Trophoblast cell (in vitro differentiated cells and primary cell): ENCODE measurements around the gene PROSER3.

ENCODE experiments used
- DNase-seq, 2 donors: peaks; one replicate each; pipeline ENCODE4 v3.0.0-alpha.2; 2016
- H2AFZ ChIP-seq: 2 replicates; pipeline ENCODE4 v1.6.1; 2013; ENCODE audit warnings: low read length, moderate library complexity, mild to moderate bottlenecking; ENCODE audit not compliant: insufficient read depth, poor library complexity
- H2AK5ac ChIP-seq: 2 replicates; pipeline ENCODE4 v1.6.1; 2013; ENCODE audit warnings: mild to moderate bottlenecking, low read length
- H2BK120ac ChIP-seq: 2 replicates; pipeline ENCODE4 v1.6.1; 2013; ENCODE audit warnings: low read length, mild to moderate bottlenecking, moderate library complexity; ENCODE audit not compliant: insufficient read depth, poor library complexity
- H2BK12ac ChIP-seq: 2 replicates; pipeline ENCODE4 v1.6.1; 2013; ENCODE audit warnings: mild to moderate bottlenecking, low read length, moderate library complexity
- H2BK5ac ChIP-seq: 2 replicates; pipeline ENCODE4 v1.6.1; 2013; ENCODE audit warnings: low read length, low read depth, moderate library complexity, mild to moderate bottlenecking; ENCODE audit not compliant: poor library complexity
- H3K14ac ChIP-seq: 2 replicates; pipeline ENCODE4 v1.6.1; 2013; ENCODE audit warnings: mild to moderate bottlenecking, low read length
- H3K18ac ChIP-seq: 2 replicates; pipeline ENCODE4 v1.6.1; 2013; ENCODE audit warnings: mild to moderate bottlenecking, low read length
- H3K23ac ChIP-seq: 2 replicates; pipeline ENCODE4 v1.6.1; 2013; ENCODE audit warnings: low read length
- H3K27ac ChIP-seq: 2 replicates; pipeline ENCODE4 v1.5.1; 2013; ENCODE audit warnings: low read depth, mild to moderate bottlenecking, inconsistent platforms, low read length, moderate library complexity
- H3K27me3 ChIP-seq: 2 replicates; pipeline ENCODE4 v1.6.1; 2013; ENCODE audit warnings: inconsistent platforms, mild to moderate bottlenecking, low read length, moderate library complexity; ENCODE audit not compliant: insufficient read depth
- H3K36me3 ChIP-seq, 2 experiments: 1 replicate in 1 of 2; 2 replicates in 1 of 2; pipeline ENCODE4 v1.6.1; 2013; ENCODE audit warnings: low read length in 2 of 2, mild to moderate bottlenecking in 2 of 2, moderate library complexity in 1 of 2; ENCODE audit not compliant: insufficient read depth in 2 of 2, control insufficient read depth in 1 of 2
- H3K4ac ChIP-seq: 2 replicates; pipeline ENCODE4 v1.6.1; 2013; ENCODE audit warnings: low read depth, mild to moderate bottlenecking, low read length, moderate library complexity
- H3K4me1 ChIP-seq, 2 experiments: 1 replicate in 1 of 2; 2 replicates in 1 of 2; pipeline ENCODE4 v1.6.1; 2013; ENCODE audit warnings: low read length in 2 of 2, mild to moderate bottlenecking in 2 of 2, moderate library complexity in 1 of 2; ENCODE audit not compliant: insufficient read depth in 2 of 2, control insufficient read depth in 1 of 2
- H3K4me2 ChIP-seq: 2 replicates; pipeline ENCODE4 v1.6.1; 2013; ENCODE audit warnings: inconsistent platforms, mild to moderate bottlenecking, low read length, moderate library complexity
- H3K4me3 ChIP-seq: 2 replicates; pipeline ENCODE4 v1.5.1; 2013; ENCODE audit warnings: mild to moderate bottlenecking, low read depth, low read length, inconsistent platforms
- H3K79me1 ChIP-seq: one replicate; pipeline ENCODE4 v1.6.1; 2013; ENCODE audit warnings: low read length
- H3K79me2 ChIP-seq: 2 replicates; pipeline ENCODE4 v1.6.1; 2013; ENCODE audit warnings: low read length, mild to moderate bottlenecking; ENCODE audit not compliant: control insufficient read depth, insufficient read depth, poor library complexity
- H3K9ac ChIP-seq: 2 replicates; pipeline ENCODE4 v1.6.1; 2013; ENCODE audit warnings: mild to moderate bottlenecking, low read length
- H3K9me3 ChIP-seq: 2 replicates; pipeline ENCODE4 v1.6.1; 2013; ENCODE audit warnings: low read depth, mild to moderate bottlenecking, control low read depth, inconsistent platforms, low read length; ENCODE audit not compliant: insufficient read depth
- H4K12ac ChIP-seq: 2 replicates; pipeline ENCODE4 v1.6.1; 2013; ENCODE audit warnings: low read depth, mild to moderate bottlenecking, low read length, moderate library complexity
- H4K8ac ChIP-seq: 2 replicates; pipeline ENCODE4 v1.6.1; 2013; ENCODE audit warnings: low read depth, mild to moderate bottlenecking, low read length, moderate library complexity
- H4K91ac ChIP-seq: one replicate; pipeline ENCODE4 v1.6.1; 2013; ENCODE audit warnings: low read depth, mild to moderate bottlenecking, low read length, moderate library complexity
- WGBS: extraction: QIAGEN DNeasy Blood & Tissue Kit; methylation state at CpG from one replicate; pipeline ENCODE4 v1.1.7; 2013; ENCODE audit warnings: missing lambda C conversion rate; ENCODE audit not compliant: insufficient read length, insufficient coverage; ENCODE audit errors: extremely low coverage; 5-methylcytosine and 5-hydroxymethylcytosine counted together

PROSER3 gene

DNA sequence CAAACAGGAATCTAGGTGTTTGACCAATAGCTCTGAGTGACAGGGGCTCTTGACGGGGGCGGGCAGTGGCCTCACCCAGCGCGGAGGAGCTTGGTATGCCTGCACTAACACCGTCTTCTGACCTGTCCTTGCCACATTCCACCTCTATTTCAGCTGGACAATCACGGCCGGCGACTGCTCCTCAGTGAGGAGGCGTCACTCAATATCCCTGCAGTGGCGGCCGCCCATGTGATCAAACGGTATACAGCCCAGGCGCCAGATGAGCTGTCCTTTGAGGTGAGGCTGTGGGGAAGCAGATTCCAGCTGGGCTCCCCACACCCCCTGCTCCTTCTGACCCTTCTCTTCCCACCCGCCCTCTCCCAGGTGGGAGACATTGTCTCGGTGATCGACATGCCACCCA is 22.1 kb downstream of the PROSER3 start:
- no peak overlapping the region for H3K27ac ChIP-seq
- H3K4ac ChIP-seq, result no peak overlapping the region
- H3K23ac ChIP-seq, result no peak overlapping the region
- no peak overlapping the region for H4K91ac ChIP-seq
- no peak overlapping the region for H4K12ac ChIP-seq
- WGBS, result no CpG with 5 or more reads among the region's 16 CpGs
- no peak overlapping the region for H2BK5ac ChIP-seq
- H2BK12ac ChIP-seq, result no peak overlapping the region
- no peak overlapping the region for H3K9ac ChIP-seq
- no peak overlapping the region for H2BK120ac ChIP-seq
- H3K79me2 ChIP-seq, result no peaks in the 10 kb centered on the region
- no peak overlapping the region for H2AK5ac ChIP-seq
- H3K27me3 ChIP-seq, result no peaks in the 10 kb centered on the region
- H3K4me1 ChIP-seq, result peaks cover 6 to 17% of the 10 kb centered on the region in 2 experiments
- H3K9me3 ChIP-seq, result peaks cover 3% of the 10 kb centered on the region
- no peak overlapping the region for H2AFZ ChIP-seq
- H3K14ac ChIP-seq, result no peak overlapping the region
- no peak overlapping the region for H3K4me2 ChIP-seq
- peaks cover 3% of the 10 kb centered on the region for H3K79me1 ChIP-seq
- no peak for DNase-seq
- H3K4me3 ChIP-seq, result no peak overlapping the region
- no peak overlapping the region for H3K18ac ChIP-seq
- peaks cover 10 to 13% of the 10 kb centered on the region in 2 experiments for H3K36me3 ChIP-seq
- no peak overlapping the region for H4K8ac ChIP-seq

DNA sequence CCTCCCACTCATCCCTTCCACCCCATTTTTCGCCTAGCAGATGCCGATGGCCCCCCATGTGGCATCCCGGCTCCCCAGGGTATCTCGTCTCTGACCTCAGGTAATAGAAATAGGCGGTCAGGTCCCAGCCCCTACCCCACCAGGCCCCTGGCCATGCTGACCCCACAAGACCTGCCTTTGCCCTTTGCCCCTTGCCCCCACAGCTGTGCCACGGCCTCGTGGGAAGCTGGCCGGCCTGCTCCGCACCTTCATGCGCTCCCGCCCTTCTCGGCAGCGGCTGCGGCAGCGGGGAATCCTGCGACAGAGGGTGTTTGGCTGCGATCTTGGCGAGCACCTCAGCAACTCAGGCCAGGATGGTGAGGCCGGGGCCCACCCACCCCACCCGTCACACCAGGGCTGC is 22.7 kb downstream of the PROSER3 start:
- H3K79me2 ChIP-seq, result no peaks in the 10 kb centered on the region
- no peak overlapping the region for H3K27ac ChIP-seq
- peaks cover 13 to 14% of the 10 kb centered on the region in 2 experiments for H3K36me3 ChIP-seq
- no peak overlapping the region for H3K9ac ChIP-seq
- H4K12ac ChIP-seq, result no peak overlapping the region
- H2AFZ ChIP-seq, result no peak overlapping the region
- H3K4me3 ChIP-seq, result no peak overlapping the region
- H2AK5ac ChIP-seq, result no peak overlapping the region
- no peak overlapping the region for H2BK5ac ChIP-seq
- no peak overlapping the region for H3K23ac ChIP-seq
- no peak overlapping the region for H3K14ac ChIP-seq
- H4K8ac ChIP-seq, result no peak overlapping the region
- DNase-seq, result no peak
- H4K91ac ChIP-seq, result no peak overlapping the region
- H3K79me1 ChIP-seq, result peaks cover under 1% of the 10 kb centered on the region
- H3K27me3 ChIP-seq, result no peaks in the 10 kb centered on the region
- H3K18ac ChIP-seq, result no peak overlapping the region
- H2BK120ac ChIP-seq, result no peak overlapping the region
- no CpG with 5 or more reads among the region's 20 CpGs for WGBS
- H3K4me1 ChIP-seq, result peaks cover 6 to 17% of the 10 kb centered on the region in 2 experiments
- no peak overlapping the region for H2BK12ac ChIP-seq
- no peak overlapping the region for H3K4me2 ChIP-seq
- no peak overlapping the region for H3K4ac ChIP-seq
- H3K9me3 ChIP-seq, result peaks cover 3% of the 10 kb centered on the region

DNA sequence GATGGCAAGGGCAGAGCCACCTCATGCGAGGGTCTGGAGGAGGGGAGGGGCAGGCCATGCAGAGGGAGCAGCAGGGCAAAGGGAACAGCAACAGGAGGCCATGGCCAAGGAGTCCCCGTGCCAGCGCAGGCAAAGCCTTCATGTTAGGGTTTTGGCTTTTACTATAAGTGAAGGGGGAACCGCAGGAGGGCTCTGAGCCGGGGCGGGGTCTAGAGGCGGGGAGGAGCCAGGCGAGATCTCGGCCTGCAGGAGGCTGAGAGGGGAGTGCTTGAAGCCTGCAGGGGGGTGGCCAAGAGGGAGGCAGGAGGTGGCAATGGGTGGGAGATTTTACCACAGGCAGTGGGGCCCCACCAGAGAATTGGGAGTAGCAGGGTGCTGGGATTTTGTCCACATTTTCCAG is 23.7 kb downstream of the PROSER3 start:
- no peak for DNase-seq
- no peak overlapping the region for H2BK12ac ChIP-seq
- no peak overlapping the region for H3K4ac ChIP-seq
- H2BK5ac ChIP-seq, result no peak overlapping the region
- H3K36me3 ChIP-seq, result peaks cover 13 to 14% of the 10 kb centered on the region in 2 experiments
- no peak overlapping the region for H3K14ac ChIP-seq
- H3K79me2 ChIP-seq, result no peaks in the 10 kb centered on the region
- H3K27me3 ChIP-seq, result no peaks in the 10 kb centered on the region
- no peak overlapping the region for H4K8ac ChIP-seq
- no peak overlapping the region for H2AK5ac ChIP-seq
- no peak overlapping the region for H4K12ac ChIP-seq
- no peak overlapping the region for H2AFZ ChIP-seq
- no CpG with 5 or more reads among the region's 9 CpGs for WGBS
- no peak overlapping the region for H4K91ac ChIP-seq
- H3K9ac ChIP-seq, result no peak overlapping the region
- H3K4me2 ChIP-seq, result no peak overlapping the region
- H3K18ac ChIP-seq, result no peak overlapping the region
- H3K79me1 ChIP-seq, result no peaks in the 10 kb centered on the region
- no peak overlapping the region for H3K27ac ChIP-seq
- no peak overlapping the region for H2BK120ac ChIP-seq
- H3K4me3 ChIP-seq, result no peak overlapping the region
- H3K9me3 ChIP-seq, result peaks cover 3% of the 10 kb centered on the region
- no peak overlapping the region for H3K23ac ChIP-seq
- H3K4me1 ChIP-seq, result peaks cover 4 to 14% of the 10 kb centered on the region in 2 experiments

DNA sequence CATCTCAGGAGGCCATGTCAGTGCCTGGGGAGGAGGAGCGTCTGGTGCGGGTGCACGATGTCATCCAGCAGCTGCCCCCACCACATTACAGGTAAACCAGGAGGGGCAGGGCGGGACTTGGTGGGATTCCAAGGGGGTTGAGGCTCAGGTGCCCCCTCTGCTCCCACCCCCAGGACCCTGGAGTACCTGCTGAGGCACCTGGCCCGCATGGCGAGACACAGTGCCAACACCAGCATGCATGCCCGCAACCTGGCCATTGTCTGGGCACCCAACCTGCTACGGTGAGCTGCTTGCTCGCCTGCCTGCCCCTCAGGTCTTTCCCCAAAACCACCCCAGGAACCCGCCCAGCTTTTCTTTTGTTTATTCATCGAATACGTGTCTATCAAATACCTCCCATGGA is 24.6 kb downstream of the PROSER3 start:
- no peak overlapping the region for H4K8ac ChIP-seq

More for the DNA sequence above, 24.6 kb downstream of the PROSER3 start:
- Histone ChIP-seq H3K36me3 (peaks cover 14 to 15% of the 10 kb centered on the region in 2 experiments), H3K4me1 (peaks cover 3 to 7% of the 10 kb centered on the region in 2 experiments), H2BK12ac (no peak overlapping the region), H2BK120ac (no peak overlapping the region), H3K23ac (no peak overlapping the region), H2AFZ (no peak overlapping the region), H3K27me3 (no peaks in the 10 kb centered on the region), H3K18ac (no peak overlapping the region), H3K79me2 (no peaks in the 10 kb centered on the region), H2AK5ac (no peak overlapping the region), H3K9ac (no peak overlapping the region), H3K4me3 (no peak overlapping the region), H3K9me3 (peaks cover 3% of the 10 kb centered on the region), H4K91ac (no peak overlapping the region), H2BK5ac (no peak overlapping the region), H3K4ac (no peak overlapping the region), H3K14ac (no peak overlapping the region), H3K4me2 (no peak overlapping the region), H3K27ac (no peak overlapping the region), H3K79me1 (no peaks in the 10 kb centered on the region), H4K12ac (no peak overlapping the region)
- no CpG with 5 or more reads among the region's 12 CpGs for WGBS
- DNase-seq, result no peak
